KMS-11 (cell line): ENCODE measurements around the gene SORCS2.

Experiments used
- H2AFZ ChIP-seq: fragments of 200-600 bp; sonication (generic); 2 replicates; pipeline ENCODE4 v1.6.1; 2016; ENCODE audit warnings: antibody characterized with exemption, mixed run types, low read depth
- H3K27ac ChIP-seq: fragments of 200-600 bp; sonication (generic); 2 replicates; pipeline ENCODE4 v1.6.1; 2016; ENCODE audit warnings: mild to moderate bottlenecking, mixed run types
- H3K27me3 ChIP-seq: fragments of 200-600 bp; sonication (generic); 2 replicates; pipeline ENCODE4 v1.6.1; 2017; ENCODE audit warnings: mild to moderate bottlenecking, low read depth, mixed run types, moderate library complexity; ENCODE audit not compliant: insufficient read depth
- H3K36me3 ChIP-seq: fragments of 200-600 bp; sonication (generic); 2 replicates; pipeline ENCODE4 v1.6.1; 2017; ENCODE audit warnings: mild to moderate bottlenecking, mixed run types; ENCODE audit not compliant: insufficient read depth
- H3K4me1 ChIP-seq: fragments of 200-600 bp; sonication (generic); 2 replicates; pipeline ENCODE4 v1.6.1; 2016; ENCODE audit warnings: mild to moderate bottlenecking, low read depth, mixed run types; ENCODE audit not compliant: poor library complexity, severe bottlenecking
- H3K4me2 ChIP-seq: fragments of 200-600 bp; sonication (generic); 2 replicates; pipeline ENCODE4 v1.7.0; 2016; ENCODE audit warnings: mild to moderate bottlenecking, mixed run types
- H3K4me3 ChIP-seq: fragments of 200-600 bp; sonication (generic); IDR thresholded peaks from 2 replicates; pipeline ENCODE4 v1.6.1; 2017; ENCODE audit warnings: low read depth, low read length, mixed read lengths; ENCODE audit not compliant: insufficient read depth
- H3K79me2 ChIP-seq: fragments of 200-600 bp; sonication (generic); 2 replicates; pipeline ENCODE4 v1.6.1; 2016; ENCODE audit warnings: low read depth, mixed run types; ENCODE audit not compliant: insufficient read depth
- H3K9ac ChIP-seq: fragments of 200-600 bp; sonication (generic); 2 replicates; pipeline ENCODE4 v1.6.1; 2016; ENCODE audit warnings: mild to moderate bottlenecking, mixed run types
- H4K20me1 ChIP-seq: fragments of 200-600 bp; sonication (generic); 2 replicates; pipeline ENCODE4 v1.6.1; 2016; ENCODE audit warnings: mild to moderate bottlenecking, mixed run types; ENCODE audit not compliant: insufficient read depth
- TF ChIP-seq, protein P1 (sequence below): fragments of 200-600 bp; sonication (generic); conservative IDR thresholded peaks from 2 replicates; pipeline ENCODE4 v1.6.1; 2017; ENCODE audit warnings: low read depth, mild to moderate bottlenecking, antibody characterized with exemption, low read length, moderate library complexity, mixed read lengths

SORCS2 gene

DNA sequence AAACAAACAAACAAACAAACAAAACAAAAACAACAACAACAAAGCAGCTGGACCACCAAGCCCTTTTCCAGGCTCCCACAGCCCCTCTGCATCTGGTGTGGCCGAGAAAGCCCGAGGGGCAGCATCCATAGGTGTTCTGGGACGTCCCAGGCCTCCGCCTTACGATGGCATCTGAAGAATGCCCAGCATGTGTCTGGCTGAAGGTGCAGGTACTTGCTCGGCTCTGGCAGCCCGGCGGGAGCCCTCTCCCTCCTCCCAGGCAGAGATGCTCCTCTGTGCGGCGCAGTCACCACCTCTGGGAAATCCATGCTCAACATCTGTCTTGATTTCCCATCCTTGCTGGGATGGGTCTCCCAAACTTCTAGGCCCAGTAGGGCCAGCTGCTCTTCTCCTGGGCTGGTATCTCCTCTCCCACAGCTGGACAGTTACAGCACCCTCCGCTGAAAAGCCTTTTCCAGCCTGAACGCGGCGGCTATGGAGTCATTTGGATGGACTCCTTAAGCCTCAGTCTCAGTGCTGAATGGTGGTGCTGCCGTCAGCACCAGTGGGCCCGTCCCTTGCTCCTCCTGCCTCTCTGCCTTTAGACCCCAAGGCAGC is 238.1 kb downstream of the SORCS2 start:
- Histone ChIP-seq H3K36me3 (no peaks in the 10 kb centered on the region), H3K27ac (no peak overlapping the region), H3K79me2 (no peaks in the 10 kb centered on the region), H4K20me1 (no peaks in the 10 kb centered on the region), H3K9ac (no peak overlapping the region), H3K4me2 (no peak overlapping the region), H3K27me3 (peaks cover 2% of the 10 kb centered on the region; the same call in 1 of the 2 replicates), H2AFZ (no peak overlapping the region), H3K4me1 (no peaks in the 10 kb centered on the region), H3K4me3 (no peak overlapping the region)
- TF ChIP-seq, protein P1, sequence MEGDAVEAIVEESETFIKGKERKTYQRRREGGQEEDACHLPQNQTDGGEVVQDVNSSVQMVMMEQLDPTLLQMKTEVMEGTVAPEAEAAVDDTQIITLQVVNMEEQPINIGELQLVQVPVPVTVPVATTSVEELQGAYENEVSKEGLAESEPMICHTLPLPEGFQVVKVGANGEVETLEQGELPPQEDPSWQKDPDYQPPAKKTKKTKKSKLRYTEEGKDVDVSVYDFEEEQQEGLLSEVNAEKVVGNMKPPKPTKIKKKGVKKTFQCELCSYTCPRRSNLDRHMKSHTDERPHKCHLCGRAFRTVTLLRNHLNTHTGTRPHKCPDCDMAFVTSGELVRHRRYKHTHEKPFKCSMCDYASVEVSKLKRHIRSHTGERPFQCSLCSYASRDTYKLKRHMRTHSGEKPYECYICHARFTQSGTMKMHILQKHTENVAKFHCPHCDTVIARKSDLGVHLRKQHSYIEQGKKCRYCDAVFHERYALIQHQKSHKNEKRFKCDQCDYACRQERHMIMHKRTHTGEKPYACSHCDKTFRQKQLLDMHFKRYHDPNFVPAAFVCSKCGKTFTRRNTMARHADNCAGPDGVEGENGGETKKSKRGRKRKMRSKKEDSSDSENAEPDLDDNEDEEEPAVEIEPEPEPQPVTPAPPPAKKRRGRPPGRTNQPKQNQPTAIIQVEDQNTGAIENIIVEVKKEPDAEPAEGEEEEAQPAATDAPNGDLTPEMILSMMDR, result no peak

DNA sequence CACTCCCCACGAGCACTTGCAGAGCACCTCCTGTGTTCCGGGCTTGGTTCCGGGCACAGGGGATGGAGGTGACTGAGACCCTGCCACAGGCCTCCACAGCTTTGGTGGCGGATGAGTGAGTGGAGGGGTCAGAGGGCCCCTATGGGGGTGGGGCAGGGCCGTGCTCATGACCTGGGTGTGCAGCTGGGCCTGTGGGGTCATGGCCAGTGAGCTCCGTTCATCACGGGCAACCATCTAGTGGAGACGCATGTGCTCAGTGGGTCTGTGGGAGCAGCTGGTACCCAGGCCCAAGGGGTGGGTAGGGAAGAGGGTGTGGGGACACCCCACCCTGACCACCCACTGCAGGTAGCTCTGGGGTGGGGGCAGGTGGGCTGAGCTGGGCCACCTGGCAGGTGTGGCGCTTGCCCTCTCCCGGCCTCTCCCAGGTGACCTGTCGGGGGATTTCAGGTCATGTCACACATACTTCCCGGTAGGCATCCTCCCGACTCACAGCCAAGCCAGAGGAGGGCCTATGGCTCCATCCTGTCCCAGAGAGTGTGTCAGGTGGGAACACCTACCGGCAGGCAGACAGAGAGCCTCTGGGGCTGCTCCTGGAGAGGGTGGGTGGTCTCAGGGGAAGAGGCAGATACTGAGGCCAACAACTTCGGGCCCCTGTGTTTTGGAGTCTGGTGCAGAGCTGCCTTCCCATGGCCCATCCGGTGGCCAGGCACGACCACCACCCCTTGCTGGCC is 238.8 kb downstream of the SORCS2 start:
- no peak overlapping the region for H3K4me2 ChIP-seq

DNA sequence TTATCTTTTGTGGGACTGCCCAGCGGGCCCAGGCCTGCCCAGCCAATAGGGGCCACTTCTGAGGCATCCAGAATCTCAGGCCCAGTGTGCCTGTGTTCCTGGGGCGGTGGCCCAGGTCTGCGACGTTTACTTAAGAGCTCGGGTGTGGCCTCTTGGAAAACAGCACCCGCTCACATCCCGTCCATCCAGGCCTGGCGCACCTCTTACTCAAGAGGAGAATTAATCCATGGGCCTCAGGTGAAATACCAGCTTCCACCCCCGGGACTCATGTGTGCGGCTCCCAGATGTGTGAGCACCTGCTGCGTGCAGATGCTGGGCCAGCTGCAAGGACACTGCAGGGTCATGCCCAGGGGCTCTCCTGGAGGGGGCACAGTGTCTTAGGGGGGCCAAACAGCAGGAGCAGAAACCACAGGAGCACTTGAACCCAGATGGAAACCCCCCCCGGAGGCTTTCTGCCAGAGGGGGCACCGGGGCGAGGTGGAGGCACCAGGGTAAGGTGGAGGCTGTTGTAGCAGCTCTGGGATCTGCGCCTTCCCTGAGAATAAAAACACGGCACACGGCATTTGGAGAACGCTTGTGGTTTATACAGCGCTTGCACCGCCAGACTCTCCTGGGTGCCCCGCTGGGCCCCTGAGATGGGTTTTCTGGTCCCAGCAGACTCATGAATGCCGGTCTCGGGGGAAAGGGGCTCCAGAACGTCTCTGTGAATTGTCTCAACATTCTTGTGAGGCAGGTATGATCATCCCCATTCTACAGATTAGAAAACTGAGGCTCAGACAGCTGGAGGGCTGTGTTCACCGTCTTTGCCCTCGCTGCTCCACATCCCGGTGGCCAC is 239.6 kb downstream of the SORCS2 start:
- no peaks in the 10 kb centered on the region for H3K36me3 ChIP-seq
- H2AFZ ChIP-seq, result no peak overlapping the region
- no peak overlapping the region for H3K4me2 ChIP-seq
- H3K4me3 ChIP-seq, result no peak overlapping the region
- no peaks in the 10 kb centered on the region for H4K20me1 ChIP-seq
- TF ChIP-seq, protein P1, result no peak
- no peak overlapping the region for H3K9ac ChIP-seq
- no peaks in the 10 kb centered on the region for H3K79me2 ChIP-seq
- no peaks in the 10 kb centered on the region; the same call in 1 of the 2 replicates for H3K27me3 ChIP-seq
- no peak overlapping the region for H3K27ac ChIP-seq
- H3K4me1 ChIP-seq, result no peaks in the 10 kb centered on the region

More for the DNA sequence above, 238.8 kb downstream of the SORCS2 start:
- Histone ChIP-seq H4K20me1 (no peaks in the 10 kb centered on the region), H3K27me3 (peaks cover under 1% of the 10 kb centered on the region; the same call in 1 of the 2 replicates), H3K79me2 (no peaks in the 10 kb centered on the region), H3K4me1 (no peaks in the 10 kb centered on the region), H3K4me3 (no peak overlapping the region), H3K9ac (no peak overlapping the region), H3K36me3 (no peaks in the 10 kb centered on the region), H2AFZ (no peak overlapping the region), H3K27ac (no peak overlapping the region)
- TF ChIP-seq, protein P1, result no peak

DNA sequence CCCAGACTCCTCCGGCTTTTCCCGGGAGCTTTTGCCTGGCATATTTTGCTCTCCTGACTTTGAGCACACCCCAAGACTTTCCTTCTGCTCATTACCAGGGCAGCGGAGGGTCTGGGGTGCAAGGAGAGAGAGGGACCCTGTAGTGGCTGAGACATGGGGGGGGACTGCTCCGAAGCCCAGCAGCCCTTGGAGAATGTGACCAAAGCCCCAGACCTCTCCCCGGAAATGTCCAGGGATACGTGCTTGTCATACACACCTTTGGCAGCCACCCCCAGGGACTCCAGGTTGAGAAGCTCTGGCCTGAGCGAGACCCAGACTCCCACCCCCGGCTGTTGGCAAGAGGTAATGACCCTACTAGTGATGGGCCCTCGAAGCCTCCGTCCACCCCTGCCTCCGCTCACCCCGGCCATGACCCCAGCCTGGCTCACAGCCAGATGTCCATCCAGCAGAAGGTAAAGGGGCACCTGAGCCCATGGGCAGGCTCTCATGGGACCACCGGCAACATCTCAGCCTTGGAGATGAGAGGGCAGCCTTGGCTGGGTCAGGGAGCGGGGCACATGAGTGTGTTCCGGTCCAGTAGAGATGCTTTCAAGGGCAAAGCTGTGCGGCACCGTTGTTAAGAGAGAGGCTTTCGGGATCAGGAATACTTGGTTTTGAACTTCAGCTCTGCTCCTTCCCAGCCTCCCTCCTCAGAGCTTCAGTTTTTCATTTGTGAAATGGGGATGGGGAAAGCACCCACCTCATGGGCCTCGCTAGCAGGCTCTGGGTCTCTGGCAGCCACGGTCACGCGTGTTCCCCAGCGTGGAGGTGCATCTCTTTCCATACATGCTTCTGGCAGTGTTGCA is 240.4 kb downstream of the SORCS2 start:
- TF ChIP-seq, protein P1, result no peak
- Histone ChIP-seq H3K36me3 (no peaks in the 10 kb centered on the region), H3K4me3 (no peak overlapping the region), H3K4me1 (no peaks in the 10 kb centered on the region), H4K20me1 (no peaks in the 10 kb centered on the region), H3K79me2 (no peaks in the 10 kb centered on the region), H3K27me3 (no peaks in the 10 kb centered on the region; the same call in 1 of the 2 replicates), H3K4me2 (no peak overlapping the region), H3K27ac (no peak overlapping the region), H2AFZ (no peak overlapping the region), H3K9ac (no peak overlapping the region)
